ENCODE data around the gene MAU2.

- TF ChIP-seq, protein P1, sequence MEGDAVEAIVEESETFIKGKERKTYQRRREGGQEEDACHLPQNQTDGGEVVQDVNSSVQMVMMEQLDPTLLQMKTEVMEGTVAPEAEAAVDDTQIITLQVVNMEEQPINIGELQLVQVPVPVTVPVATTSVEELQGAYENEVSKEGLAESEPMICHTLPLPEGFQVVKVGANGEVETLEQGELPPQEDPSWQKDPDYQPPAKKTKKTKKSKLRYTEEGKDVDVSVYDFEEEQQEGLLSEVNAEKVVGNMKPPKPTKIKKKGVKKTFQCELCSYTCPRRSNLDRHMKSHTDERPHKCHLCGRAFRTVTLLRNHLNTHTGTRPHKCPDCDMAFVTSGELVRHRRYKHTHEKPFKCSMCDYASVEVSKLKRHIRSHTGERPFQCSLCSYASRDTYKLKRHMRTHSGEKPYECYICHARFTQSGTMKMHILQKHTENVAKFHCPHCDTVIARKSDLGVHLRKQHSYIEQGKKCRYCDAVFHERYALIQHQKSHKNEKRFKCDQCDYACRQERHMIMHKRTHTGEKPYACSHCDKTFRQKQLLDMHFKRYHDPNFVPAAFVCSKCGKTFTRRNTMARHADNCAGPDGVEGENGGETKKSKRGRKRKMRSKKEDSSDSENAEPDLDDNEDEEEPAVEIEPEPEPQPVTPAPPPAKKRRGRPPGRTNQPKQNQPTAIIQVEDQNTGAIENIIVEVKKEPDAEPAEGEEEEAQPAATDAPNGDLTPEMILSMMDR (IDR thresholded peaks at IDR 0.05; ENCODE audit: poor library complexity, severe bottlenecking), result peak; percentile 79
- peak; percentile 9 for TF ChIP-seq POLR2AphosphoS5 (IDR thresholded peaks at IDR 0.05)
Observed at GRCh38 chr19:19342086-19343015, 21.7 kb downstream of the MAU2 start.
